Gastrocnemius medialis (tissue), 4 donors: ENCODE measurements around the gene CCDC85C. TPM values are rescaled to one million over a fixed set of nuclear protein-coding genes. Genes with fewer than 3 reads are reported as not detected.

Experiments
- ATAC-seq, 2 donors: fragments of 150-250 bp; one replicate each; pipeline ENCODE4 v1.9.1; 2016
- DNase-seq, 2 donors: peaks; one replicate each; pipeline ENCODE4 v3.0.0-alpha.2; 2019
- H3K27ac ChIP-seq, 4 donors: fragments of 200-600 bp; sonication (generic); 1 replicate in 1 of 4; 2 replicates in 3 of 4; pipeline ENCODE4 v1.5.1; 2016 to 2018; ENCODE audit warnings: mild to moderate bottlenecking in 2 of 4, moderate library complexity in 1 of 4
- H3K27me3 ChIP-seq, 3 donors: fragments of 200-600 bp; sonication (generic) in 2 of 3; 1 replicate in 1 of 3; 2 replicates in 2 of 3; pipeline versions ENCODE4 v1.5.1 to v1.6.0; 2016 to 2019; ENCODE audit warnings: mild to moderate bottlenecking in 1 of 3, moderate library complexity in 1 of 3
- H3K36me3 ChIP-seq, 2 donors: fragments of 200-600 bp; sonication (generic) in 1 of 2; one replicate each; pipeline ENCODE4 v1.5.1; 2017 to 2018
- H3K4me1 ChIP-seq, 2 donors: fragments of 200-600 bp; sonication (generic) in 1 of 2; one replicate each; pipeline ENCODE4 v1.5.1; 2016 to 2017; ENCODE audit warnings: mild to moderate bottlenecking in 2 of 2
- H3K4me3 ChIP-seq, 4 donors: fragments of 200-600 bp; sonication (generic) in 3 of 4; 1 replicate in 1 of 4; 2 replicates in 3 of 4; pipeline ENCODE4 v1.5.1; 2016 to 2019; ENCODE audit warnings: mild to moderate bottlenecking in 2 of 4
- H3K9me3 ChIP-seq, 3 donors: fragments of 200-600 bp; sonication (generic) in 2 of 3; 1 replicate in 1 of 3; 2 replicates in 2 of 3; pipeline ENCODE4 v1.5.1; 2016 to 2019
- CTCF ChIP-seq, 5 experiments: fragments of 450-650 bp in 3 of 5; fragments of 200-600 bp in 2 of 5; sonication (generic) in 2 of 5; IDR thresholded peaks in 4 of 5; conservative IDR thresholded peaks in 1 of 5; 1 replicate in 4 of 5; 2 replicates in 1 of 5; pipeline ENCODE4 v1.5.1; 2016 to 2019; ENCODE audit warnings: antibody characterized with exemption in 5 of 5, mild to moderate bottlenecking in 3 of 5, moderate library complexity in 3 of 5
- POLR2A ChIP-seq, 2 donors: fragments of 450-650 bp; IDR thresholded peaks; one replicate each; pipeline ENCODE4 v1.6.1; 2017; ENCODE audit warnings: antibody characterized with exemption in 2 of 2, mild to moderate bottlenecking in 2 of 2, moderate library complexity in 2 of 2
- in situ Hi-C, 4 donors: fragments of 200-750 bp; cut with MboI; loops; one replicate each; pipeline versions ENCODE4 v1.15.0 to v1.8.0; 2017; ENCODE audit warnings: low sequenced_read_pairs in 4 of 4
- intact Hi-C: fragments of 100-400 bp; cut with DNase I; formaldehyde crosslinking; loops from one replicate; pipeline ENCODE4 v1.15.1; 2023; ENCODE audit warnings: low total_unique reads
- total RNA-seq, 4 donors: library from RNA; depleted of rRNA; stranded (reverse); fragments of >200 nt; gene quantifications; one replicate each; pipeline versions ENCODE4 v1.1.0 to v1.2.3, GENCODE V29; 2016

CCDC85C gene
- total RNA-seq, 4 donors from 2014 or later: 7.9 to 32.8 (median 15.4) TPM

DNA sequence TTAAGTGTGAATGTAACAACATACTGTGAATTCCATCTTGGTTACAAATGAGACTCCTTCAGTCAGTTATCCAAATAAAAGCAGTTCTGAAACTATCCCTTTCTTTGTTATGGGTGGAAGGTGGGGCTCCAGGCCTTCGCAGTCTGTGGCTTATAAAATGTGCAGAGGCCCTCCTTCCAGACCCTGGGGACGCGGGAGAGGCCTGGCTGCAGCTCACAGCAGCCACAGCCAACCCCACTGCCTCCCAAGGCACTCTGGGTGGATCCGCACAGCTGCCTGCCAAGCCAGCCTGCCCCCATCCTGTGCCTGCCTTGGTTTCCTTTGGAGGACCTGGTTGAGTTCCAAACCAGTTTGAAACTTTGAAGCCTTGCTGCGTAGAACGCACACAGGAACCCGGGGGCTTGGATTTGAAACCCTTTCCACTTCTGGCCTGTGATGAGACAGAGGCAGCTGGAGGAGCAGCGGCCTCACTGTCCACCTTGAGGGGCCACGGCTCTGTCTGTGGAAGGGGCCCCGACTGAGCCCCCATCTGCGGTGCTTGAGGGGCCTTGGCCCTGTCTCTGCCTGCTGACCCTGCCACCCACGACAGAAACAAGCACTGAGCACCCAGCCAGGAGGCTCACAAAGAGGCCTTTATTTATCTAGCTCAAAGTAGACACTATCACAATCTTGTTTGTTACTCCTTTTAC, 92.4 kb downstream of the CCDC85C start:
- in situ Hi-C loops: no loop called here
- Histone ChIP-seq H3K27ac (no peak overlapping the region), H3K4me1 (peaks cover 0 to 3% of the 10 kb centered on the region in 2 donors)

GRCh38 chr14:99510556-99511139, 93.4 kb downstream of the CCDC85C start:
- DNase-seq (no peak), ATAC-seq (no peak)
- Histone ChIP-seq H3K27me3 (no peaks in the 10 kb centered on the region), H3K4me3 (no peak overlapping the region), H3K4me1 (peaks cover 0 to 3% of the 10 kb centered on the region in 2 donors), H3K9me3 (no peaks in the 10 kb centered on the region), H3K27ac (no peak overlapping the region), H3K36me3 (peaks cover 6 to 56% of the 10 kb centered on the region in 2 donors)
- intact Hi-C loops (no loop called here), in situ Hi-C loops (no loop called here)
- TF ChIP-seq CTCF (IDR thresholded peaks at IDR 0.05 in 4 of 5, conservative IDR thresholded peaks at IDR 0.05 in 1 of 5) (no peak), POLR2A (IDR thresholded peaks at IDR 0.05) (no peak)

More for the DNA sequence above, 92.4 kb downstream of the CCDC85C start:
- H3K27me3 ChIP-seq: no peaks in the 10 kb centered on the region
- H3K9me3 ChIP-seq: no peaks in the 10 kb centered on the region
- ATAC-seq (no peak), DNase-seq (no peak)
- H3K36me3 ChIP-seq: peaks cover 6 to 47% of the 10 kb centered on the region in 2 donors
- TF ChIP-seq POLR2A (IDR thresholded peaks at IDR 0.05) (no peak), CTCF (IDR thresholded peaks at IDR 0.05 in 4 of 5, conservative IDR thresholded peaks at IDR 0.05 in 1 of 5) (no peak)
- H3K4me3 ChIP-seq: no peak overlapping the region
- intact Hi-C loops: no loop called here

- Histone ChIP-seq H3K4me3 (no peak overlapping the region), H3K4me1 (peaks cover 0 to 3% of the 10 kb centered on the region in 2 donors), H3K36me3 (peaks cover 6 to 62% of the 10 kb centered on the region in 2 donors), H3K9me3 (no peaks in the 10 kb centered on the region), H3K27ac (no peak overlapping the region), H3K27me3 (no peaks in the 10 kb centered on the region)
- DNase-seq (no peak), ATAC-seq (no peak)
- in situ Hi-C loops (no loop called here), intact Hi-C loops (no loop called here)
- no peak for TF ChIP-seq POLR2A (IDR thresholded peaks at IDR 0.05)
- TF ChIP-seq CTCF (IDR thresholded peaks at IDR 0.05 in 4 of 5, conservative IDR thresholded peaks at IDR 0.05 in 1 of 5): no peak
Measured at GRCh38 chr14:99509871-99510555, 94.0 kb downstream of the CCDC85C start.

DNA sequence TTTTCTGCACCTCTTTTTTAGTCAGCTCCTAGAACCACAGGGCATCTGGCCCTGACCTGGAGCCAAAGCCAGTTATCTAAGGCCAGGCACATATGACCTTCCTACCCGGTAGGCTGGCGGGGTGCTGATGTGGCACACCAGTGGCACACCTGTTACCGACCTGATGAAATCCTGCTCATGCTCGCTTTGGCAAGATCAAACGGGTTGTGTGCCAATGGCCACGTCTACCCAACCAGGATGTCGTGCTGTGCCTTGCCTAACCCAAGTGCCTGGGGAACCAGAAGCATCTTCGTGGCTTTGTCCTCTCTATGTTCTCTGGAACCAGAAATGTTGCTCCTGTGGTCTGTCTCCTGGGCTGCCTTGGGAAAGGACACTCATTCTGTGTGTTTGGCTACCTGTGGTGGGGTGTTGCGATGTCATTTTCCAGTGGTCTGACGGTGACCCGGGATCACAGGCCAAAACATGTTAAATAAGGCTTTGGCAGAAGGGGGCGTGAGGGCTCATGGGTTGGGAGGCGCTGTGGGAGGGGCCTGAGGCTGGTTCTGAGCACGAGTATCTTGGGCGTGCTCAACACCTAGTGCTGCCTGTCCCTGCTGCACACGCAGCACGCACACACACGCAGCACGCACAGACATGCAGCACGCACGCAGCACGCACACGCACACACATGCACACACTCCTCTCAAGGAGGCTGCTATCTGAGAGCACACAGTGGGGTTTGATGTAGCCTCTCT, 94.9 kb downstream of the CCDC85C start:
- intact Hi-C loops: no loop called here
- Histone ChIP-seq H3K9me3 (no peaks in the 10 kb centered on the region), H3K27me3 (no peaks in the 10 kb centered on the region), H3K4me3 (no peak overlapping the region), H3K27ac (peak overlapping the region; percentile 42 to 70 (median 62)), H3K4me1 (peaks cover 0 to 3% of the 10 kb centered on the region in 2 donors), H3K36me3 (peaks cover 6 to 69% of the 10 kb centered on the region in 2 donors)
- no peak for TF ChIP-seq CTCF (IDR thresholded peaks at IDR 0.05 in 4 of 5, conservative IDR thresholded peaks at IDR 0.05 in 1 of 5)
- TF ChIP-seq POLR2A (IDR thresholded peaks at IDR 0.05): no peak
- peak; percentile 83 to 94 for ATAC-seq
- in situ Hi-C loops: no loop called here
- peak; percentile 55 to 89 for DNase-seq
